Vagina (tissue), 2 donors: ENCODE results near the gene GABRA5. TPM values are rescaled to one million over a fixed set of nuclear protein-coding genes. Genes with fewer than 3 reads are reported as not detected.
A peak's percentile ranks its signal among the peaks of the same experiment; 100 is the strongest.

Experiments used
- DNase-seq, 2 donors: peaks; one replicate each; pipeline ENCODE4 v3.0.0-alpha.2; 2017; ENCODE audit errors: extremely low spot score in 2 of 2
- H3K27ac ChIP-seq: fragments of 200-600 bp; sonication (generic); one replicate; pipeline ENCODE4 v1.5.1; 2019
- H3K27me3 ChIP-seq: fragments of 200-600 bp; sonication (generic); one replicate; pipeline ENCODE4 v1.5.1; 2019
- H3K36me3 ChIP-seq, 2 donors: fragments of 200-600 bp; sonication (generic); one replicate each; pipeline ENCODE4 v1.5.1; 2017 to 2019
- H3K4me1 ChIP-seq: fragments of 200-600 bp; sonication (generic); one replicate; pipeline ENCODE4 v1.5.1; 2019
- H3K4me3 ChIP-seq, 2 donors: fragments of 200-600 bp; sonication (generic); 1 replicate in 1 of 2; 2 replicates in 1 of 2; pipeline ENCODE4 v1.5.1; 2016 to 2019
- H3K9me3 ChIP-seq: fragments of 200-600 bp; sonication (generic); one replicate; pipeline ENCODE4 v1.5.1; 2019
- CTCF ChIP-seq, 3 experiments: fragments of 450-650 bp in 2 of 3; fragments of 200-600 bp in 1 of 3; sonication (generic) in 1 of 3; IDR thresholded peaks; one replicate each; pipeline ENCODE4 v1.5.1; 2017 to 2019; ENCODE audit warnings: antibody characterized with exemption in 3 of 3, mild to moderate bottlenecking in 2 of 3, moderate library complexity in 2 of 3
- POLR2A ChIP-seq, 2 donors: fragments of 450-650 bp; IDR thresholded peaks; one replicate each; pipeline ENCODE4 v1.6.1; 2017; ENCODE audit warnings: antibody characterized with exemption in 2 of 2, mild to moderate bottlenecking in 2 of 2, moderate library complexity in 2 of 2
- POLR2AphosphoS5 ChIP-seq, 2 donors: sonication (generic); formaldehyde crosslinking; IDR thresholded peaks; one replicate each; pipeline ENCODE4 v1.9.0; 2017; ENCODE audit warnings: antibody characterized with exemption in 2 of 2, mild to moderate bottlenecking in 2 of 2, low read depth in 1 of 2; ENCODE audit not compliant: insufficient read depth in 1 of 2
- intact Hi-C: fragments of 100-400 bp; cut with DNase I; formaldehyde crosslinking; loops from one replicate; pipeline ENCODE4 v1.15.1; 2023
- total RNA-seq: library from RNA; depleted of rRNA; stranded (reverse); fragments of >200 nt; gene quantifications from one replicate; pipeline ENCODE4 v1.2.3, GENCODE V29; 2016

Gene GABRA5
- total RNA-seq, 1 donor from 2014 or later: not detected

GRCh38 chr15:26954403-26954802 lies 87.5 kb downstream of the GABRA5 start:
- H3K4me1 ChIP-seq: no peaks in the 10 kb centered on the region
- H3K4me3 ChIP-seq: no peak overlapping the region
- H3K9me3 ChIP-seq: no peaks in the 10 kb centered on the region
- DNase-seq: no peak
- no peaks in the 10 kb centered on the region for H3K27me3 ChIP-seq
- intact Hi-C loops: no loop called here
- no peak overlapping the region for H3K27ac ChIP-seq
- H3K36me3 ChIP-seq: no peaks in the 10 kb centered on the region
- TF ChIP-seq CTCF (IDR thresholded peaks at IDR 0.05): no peak

- Histone ChIP-seq H3K27me3 (no peaks in the 10 kb centered on the region), H3K9me3 (no peaks in the 10 kb centered on the region), H3K27ac (no peak overlapping the region), H3K36me3 (no peaks in the 10 kb centered on the region), H3K4me3 (no peak overlapping the region), H3K4me1 (no peaks in the 10 kb centered on the region)
- DNase-seq: no peak
- TF ChIP-seq POLR2AphosphoS5 (IDR thresholded peaks at IDR 0.05; ENCODE audit: insufficient read depth in 1 of 2, low read depth in 1 of 2) (no peak), CTCF (IDR thresholded peaks at IDR 0.05) (no peak), POLR2A (IDR thresholded peaks at IDR 0.05) (no peak)
- intact Hi-C loops: no loop called here
These were observed 100.9 kb downstream of the GABRA5 start for GRCh38 chr15:26967719-26968269.

- no peaks in the 10 kb centered on the region for H3K9me3 ChIP-seq
- TF ChIP-seq POLR2A (IDR thresholded peaks at IDR 0.05) (no peak), CTCF (IDR thresholded peaks at IDR 0.05) (no peak), POLR2AphosphoS5 (IDR thresholded peaks at IDR 0.05; ENCODE audit: insufficient read depth in 1 of 2, low read depth in 1 of 2) (no peak)
- H3K4me1 ChIP-seq: no peaks in the 10 kb centered on the region
- H3K36me3 ChIP-seq: no peaks in the 10 kb centered on the region
- intact Hi-C loops: no loop called here
- no peak overlapping the region for H3K27ac ChIP-seq
- no peak overlapping the region for H3K4me3 ChIP-seq
- no peak for DNase-seq
- H3K27me3 ChIP-seq: no peaks in the 10 kb centered on the region
These were observed 101.9 kb downstream of the GABRA5 start for GRCh38 chr15:26968806-26969205.

GRCh38 chr15:26970712-26971210 lies 103.9 kb downstream of the GABRA5 start, which contains the start of gene GABRG3:
Gene GABRG3, plus strand, starts transcription at chr15:26971181.
- TF ChIP-seq CTCF (IDR thresholded peaks at IDR 0.05) (no peak), POLR2AphosphoS5 (IDR thresholded peaks at IDR 0.05; ENCODE audit: insufficient read depth in 1 of 2, low read depth in 1 of 2) (no peak), POLR2A (IDR thresholded peaks at IDR 0.05) (no peak)
- DNase-seq: no peak
- Histone ChIP-seq H3K27ac (no peak within 1 kb of the TSS), H3K4me3 (peak within 1 kb of the TSS; percentile 19 to 28), H3K9me3 (no peaks in the 10 kb centered on the region), H3K4me1 (no peaks in the 10 kb centered on the region), H3K36me3 (no peaks in the 10 kb centered on the region), H3K27me3 (no peaks in the 10 kb centered on the region)
- intact Hi-C loops: no loop called here

GRCh38 chr15:26971271-26972018 lies 104.6 kb downstream of the GABRA5 start:
- no peaks in the 10 kb centered on the region for H3K4me1 ChIP-seq
- peak overlapping the region; percentile 19 to 28 for H3K4me3 ChIP-seq
- no peaks in the 10 kb centered on the region for H3K27me3 ChIP-seq
- no peak for TF ChIP-seq CTCF (IDR thresholded peaks at IDR 0.05)
- no peak for TF ChIP-seq POLR2A (IDR thresholded peaks at IDR 0.05)
- TF ChIP-seq POLR2AphosphoS5 (IDR thresholded peaks at IDR 0.05; ENCODE audit: insufficient read depth in 1 of 2, low read depth in 1 of 2): no peak
- H3K27ac ChIP-seq: no peak overlapping the region
- intact Hi-C loops: no loop called here
- H3K36me3 ChIP-seq: no peaks in the 10 kb centered on the region
- DNase-seq: no peak
- no peaks in the 10 kb centered on the region for H3K9me3 ChIP-seq
